Right lobe of liver (tissue), 6 donors: ENCODE measurements around the gene HARS1. TPM values are rescaled to one million over a fixed set of nuclear protein-coding genes. Genes with fewer than 3 reads are reported as not detected.

Experiments
- ATAC-seq, 4 donors: fragments of 200-7000 bp; cut with Tn5 transposase; one replicate each; pipeline ENCODE4 v1.9.1; 2020; ENCODE audit warnings: mild to moderate bottlenecking in 4 of 4, moderate library complexity in 4 of 4
- DNase-seq, 3 donors: peaks; one replicate each; pipeline ENCODE4 v3.0.0-alpha.2; 2020
- H3K27ac ChIP-seq, 3 donors: fragments of 200-600 bp; one replicate each; pipeline ENCODE4 v1.8.0; 2022
- H3K27me3 ChIP-seq, 2 donors: fragments of 200-600 bp; one replicate each; pipeline ENCODE4 v1.8.0; 2022
- H3K36me3 ChIP-seq, 4 donors: fragments of 200-600 bp; sonication (generic) in 1 of 4; one replicate each; pipeline versions ENCODE4 v1.5.1 to v1.8.0; 2017 to 2022; ENCODE audit warnings: control low read depth in 1 of 4
- H3K4me1 ChIP-seq, 4 donors: fragments of 200-600 bp; sonication (generic) in 1 of 4; one replicate each; pipeline versions ENCODE4 v1.5.1 to v1.8.0; 2017 to 2022; ENCODE audit warnings: control low read depth in 1 of 4
- H3K4me3 ChIP-seq, 3 donors: fragments of 200-600 bp; one replicate each; pipeline ENCODE4 v1.8.0; 2022
- H3K9me3 ChIP-seq, 4 donors: fragments of 200-600 bp; sonication (generic) in 1 of 4; one replicate each; pipeline versions ENCODE4 v1.5.1 to v1.8.0; 2017 to 2022; ENCODE audit warnings: control low read depth in 1 of 4
- POLR2A ChIP-seq: fragments of 450-650 bp; IDR thresholded peaks from one replicate; pipeline ENCODE4 v1.6.1; 2017; ENCODE audit warnings: antibody characterized with exemption, mild to moderate bottlenecking
- WGBS: methylation state at CpG from one replicate; pipeline ENCODE4 v1.1.6; 2018; ENCODE audit warnings: low coverage, low lambda C conversion rate; ENCODE audit not compliant: insufficient coverage; ENCODE audit errors: missing lambda C conversion rate; 5-methylcytosine and 5-hydroxymethylcytosine counted together
- intact Hi-C, 2 donors: fragments of 100-400 bp; cut with DNase I; formaldehyde crosslinking; loops; one replicate each; pipeline versions ENCODE4 v1.11.2 to v1.14.1; 2022
- long read RNA-seq: library from polyadenylated mRNA; unstranded; transcript quantifications from one replicate; pipeline ENCODE4 v2.0.0, GENCODE V29; 2019
- total RNA-seq, 6 experiments: library from RNA; depleted of rRNA in 2 of 6; stranded (reverse); fragments of >200 nt in 2 of 6; fragmentation: NEBNext Ultra II Directional in 3 of 6; extraction: Animal tissue kit (Norgen Biotek cat#: 25700) in 3 of 6; gene quantifications; one replicate each; pipeline versions ENCODE4 v1.1.0 to v1.2.4, GENCODE V29; 2016 to 2023
- TF ChIP-seq, protein P1 (sequence below), 4 donors: fragments of 200-600 bp in 3 of 4; fragments of 450-650 bp in 1 of 4; IDR thresholded peaks; one replicate each; pipeline versions ENCODE4 v1.5.1 to v1.8.0; 2016 to 2022; ENCODE audit warnings: antibody characterized with exemption in 4 of 4, mild to moderate bottlenecking in 2 of 4
- donor health status: DM: no; HTN: yes; CAD: no.
- donor health status: DM: no; HTN: no; CAD: no.
- donor health status: DM: no; HTN: no; CAD: no.
- donor health status: DM: no; HTN: yes; CAD: no.
- donor health status: DM: no; HTN: yes; CAD: no.

Gene HARS1, protein sequence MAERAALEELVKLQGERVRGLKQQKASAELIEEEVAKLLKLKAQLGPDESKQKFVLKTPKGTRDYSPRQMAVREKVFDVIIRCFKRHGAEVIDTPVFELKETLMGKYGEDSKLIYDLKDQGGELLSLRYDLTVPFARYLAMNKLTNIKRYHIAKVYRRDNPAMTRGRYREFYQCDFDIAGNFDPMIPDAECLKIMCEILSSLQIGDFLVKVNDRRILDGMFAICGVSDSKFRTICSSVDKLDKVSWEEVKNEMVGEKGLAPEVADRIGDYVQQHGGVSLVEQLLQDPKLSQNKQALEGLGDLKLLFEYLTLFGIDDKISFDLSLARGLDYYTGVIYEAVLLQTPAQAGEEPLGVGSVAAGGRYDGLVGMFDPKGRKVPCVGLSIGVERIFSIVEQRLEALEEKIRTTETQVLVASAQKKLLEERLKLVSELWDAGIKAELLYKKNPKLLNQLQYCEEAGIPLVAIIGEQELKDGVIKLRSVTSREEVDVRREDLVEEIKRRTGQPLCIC
- 10 to 100 TPM; 22.8 to 46.6 (median 37.0) TPM for total RNA-seq
- long read RNA-seq, transcript HARS-215 (13 exons, 1,945 nt), result major isoform, 10 of 14 reads
- long read RNA-seq, partial matches to known transcripts, result 3 of 14 reads
- long read RNA-seq, other reads (novel, unspliced or antisense), result 1 of 14 reads

DNA sequence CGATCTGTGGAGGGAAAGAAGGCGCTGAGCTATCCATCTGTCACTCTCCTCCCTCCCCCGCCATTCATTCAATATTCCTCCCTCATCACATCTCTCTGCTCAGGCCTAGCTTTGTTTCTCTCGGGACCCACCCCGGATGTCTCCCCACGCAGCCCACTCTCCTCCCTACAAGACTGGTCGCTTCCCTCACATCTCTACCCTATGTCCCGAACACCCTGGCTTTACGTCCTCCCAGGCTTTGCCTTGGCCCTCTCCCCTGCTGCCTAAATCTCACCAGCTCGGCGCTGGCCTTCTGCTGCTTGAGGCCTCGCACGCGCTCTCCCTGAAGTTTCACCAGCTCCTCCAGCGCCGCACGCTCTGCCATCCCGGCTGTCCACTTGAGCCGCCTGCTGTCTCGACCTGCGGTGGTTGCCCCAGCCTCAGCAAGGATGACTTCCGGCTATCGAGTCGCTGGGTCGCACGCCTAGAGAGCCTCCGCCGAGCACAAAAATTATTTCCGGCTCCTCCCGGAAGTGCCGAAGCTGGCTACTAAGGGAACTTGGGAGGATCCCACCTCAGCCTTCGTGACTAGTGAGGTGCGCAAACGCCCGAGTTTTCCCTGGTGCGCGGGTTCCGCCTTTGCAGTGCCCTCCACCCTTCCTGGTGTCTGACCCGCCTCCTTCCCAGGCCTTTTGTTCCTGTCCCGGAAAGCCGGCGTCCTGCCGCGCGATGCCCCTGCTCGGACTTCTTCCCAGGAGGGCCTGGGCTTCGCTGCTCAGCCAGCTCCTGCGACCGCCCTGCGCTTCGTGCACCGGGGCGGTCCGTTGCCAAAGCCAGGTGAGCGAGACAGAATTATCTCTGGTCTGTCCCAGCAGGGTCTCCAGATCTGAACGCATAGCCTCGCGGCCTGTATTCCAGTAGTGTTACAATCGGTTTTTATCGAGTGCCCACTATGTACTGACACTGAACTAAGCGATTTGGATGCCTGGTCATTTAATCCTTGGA lies at the start of gene HARS1, which contains the start of gene HARS2:
TSS of gene HARS1 (minus strand) at position 430 of the 984 bp plus-strand sequence. CDS start at position 364, 66 bp downstream.
TSS of gene HARS2 (plus strand) at position 515 of the 984 bp plus-strand sequence. CDS start at position 709, 194 bp downstream.
- ATAC-seq, result peak; percentile 98
- TF ChIP-seq, protein P1, sequence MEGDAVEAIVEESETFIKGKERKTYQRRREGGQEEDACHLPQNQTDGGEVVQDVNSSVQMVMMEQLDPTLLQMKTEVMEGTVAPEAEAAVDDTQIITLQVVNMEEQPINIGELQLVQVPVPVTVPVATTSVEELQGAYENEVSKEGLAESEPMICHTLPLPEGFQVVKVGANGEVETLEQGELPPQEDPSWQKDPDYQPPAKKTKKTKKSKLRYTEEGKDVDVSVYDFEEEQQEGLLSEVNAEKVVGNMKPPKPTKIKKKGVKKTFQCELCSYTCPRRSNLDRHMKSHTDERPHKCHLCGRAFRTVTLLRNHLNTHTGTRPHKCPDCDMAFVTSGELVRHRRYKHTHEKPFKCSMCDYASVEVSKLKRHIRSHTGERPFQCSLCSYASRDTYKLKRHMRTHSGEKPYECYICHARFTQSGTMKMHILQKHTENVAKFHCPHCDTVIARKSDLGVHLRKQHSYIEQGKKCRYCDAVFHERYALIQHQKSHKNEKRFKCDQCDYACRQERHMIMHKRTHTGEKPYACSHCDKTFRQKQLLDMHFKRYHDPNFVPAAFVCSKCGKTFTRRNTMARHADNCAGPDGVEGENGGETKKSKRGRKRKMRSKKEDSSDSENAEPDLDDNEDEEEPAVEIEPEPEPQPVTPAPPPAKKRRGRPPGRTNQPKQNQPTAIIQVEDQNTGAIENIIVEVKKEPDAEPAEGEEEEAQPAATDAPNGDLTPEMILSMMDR (IDR thresholded peaks at IDR 0.05), result no peak
- peak; percentile 78 for TF ChIP-seq POLR2A
- DNase-seq, result peak; percentile 90 to 94 (median 93)
- H3K36me3 ChIP-seq, result peaks cover 0 to 44% (median 14%) of the 10 kb centered on the region in 4 donors
- intact Hi-C loops, result no loop called here
- H3K4me3 ChIP-seq, result peak within 1 kb of the TSS; percentile 62 to 83 (median 82)
- H3K27me3 ChIP-seq, result no peaks in the 10 kb centered on the region
- peaks cover 0 to 14% (median 7%) of the 10 kb centered on the region in 4 donors for H3K4me1 ChIP-seq
- peak within 1 kb of the TSS; percentile 56 to 59 (median 56) for H3K27ac ChIP-seq
- H3K9me3 ChIP-seq, result no peaks in the 10 kb centered on the region
- 0% methylated on average over 39 of the region's 61 CpGs for WGBS

DNA sequence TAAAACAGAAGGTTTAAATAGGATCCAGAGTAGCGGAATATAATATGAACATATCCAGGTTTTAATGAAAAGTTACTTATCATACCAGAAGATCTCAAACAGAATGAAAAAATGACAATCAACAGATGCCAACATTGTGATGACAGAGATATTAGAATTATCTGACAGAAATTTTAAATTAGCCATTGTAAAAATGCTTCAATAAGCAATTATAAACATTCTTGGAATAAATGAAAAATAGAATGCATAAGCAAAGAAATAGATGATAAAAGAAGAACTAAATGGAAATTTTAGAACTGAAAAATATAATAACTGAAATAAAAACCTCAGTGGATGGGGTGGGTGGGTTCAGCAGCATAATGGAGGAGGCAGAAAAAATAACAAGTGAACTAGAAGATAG lies 46.3 kb upstream of the HARS1 start:
- ATAC-seq, result no peak
- intact Hi-C loops, result no loop called here
- Histone ChIP-seq H3K4me3 (no peak overlapping the region), H3K9me3 (no peaks in the 10 kb centered on the region), H3K27ac (no peak overlapping the region), H3K36me3 (no peaks in the 10 kb centered on the region), H3K4me1 (no peaks in the 10 kb centered on the region), H3K27me3 (no peaks in the 10 kb centered on the region)
- TF ChIP-seq POLR2A, result no peak
- TF ChIP-seq, protein P1 (IDR thresholded peaks at IDR 0.05), result no peak
- 75% methylated on average over 1 of the region's 1 CpG for WGBS
- DNase-seq, result no peak

DNA sequence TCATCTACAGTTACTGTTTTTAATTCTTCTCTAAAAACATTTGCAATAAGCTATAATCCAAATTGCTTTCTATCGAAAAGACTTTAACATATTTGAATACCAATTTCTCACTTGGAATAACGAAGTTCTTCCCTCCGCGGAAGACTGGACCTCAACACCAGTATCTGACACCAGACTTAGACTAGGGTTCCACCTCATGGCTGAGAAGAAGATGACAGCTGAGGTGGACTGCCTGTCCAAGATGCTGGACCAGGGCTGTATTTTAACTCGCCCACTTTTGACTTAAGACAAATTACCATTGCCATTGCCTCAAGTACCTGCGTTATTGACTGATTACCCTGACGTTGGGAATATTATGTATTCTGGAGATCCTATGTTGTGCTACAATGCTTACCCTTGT lies 43.2 kb upstream of the HARS1 start:
- H3K4me1 ChIP-seq, result no peaks in the 10 kb centered on the region
- no peaks in the 10 kb centered on the region for H3K9me3 ChIP-seq
- no peaks in the 10 kb centered on the region for H3K36me3 ChIP-seq
- H3K27ac ChIP-seq, result no peak overlapping the region
- no peak for DNase-seq
- 35% methylated on average over 7 of the region's 7 CpGs for WGBS
- H3K27me3 ChIP-seq, result no peaks in the 10 kb centered on the region
- no peak overlapping the region for H3K4me3 ChIP-seq
- TF ChIP-seq, protein P1 (IDR thresholded peaks at IDR 0.05), result peak; percentile 37 to 55 (median 47)
- TF ChIP-seq POLR2A, result no peak
- peak; percentile 80 to 88 (median 82) for ATAC-seq
- intact Hi-C loops, result no loop called here

DNA sequence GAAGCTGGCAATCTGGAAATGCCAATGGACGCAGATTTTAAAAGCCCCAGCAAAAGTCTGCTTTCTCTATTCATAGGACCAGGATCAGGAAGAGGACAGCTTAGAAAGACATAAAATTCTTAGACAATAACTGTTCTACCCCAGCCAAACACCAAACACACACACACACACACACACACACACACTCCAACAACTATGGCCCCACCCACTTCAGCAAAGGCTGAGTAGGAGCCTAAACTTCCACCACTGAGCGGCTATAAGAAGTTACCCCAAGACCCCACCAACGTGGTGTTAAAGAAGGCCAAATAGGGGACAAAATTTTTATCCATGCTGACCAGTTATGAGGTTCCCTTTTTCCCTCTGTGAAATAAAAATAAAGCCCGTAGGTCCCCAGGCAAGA lies 41.9 kb upstream of the HARS1 start:
- Histone ChIP-seq H3K27ac (no peak overlapping the region), H3K4me1 (no peaks in the 10 kb centered on the region), H3K4me3 (no peak overlapping the region), H3K36me3 (no peaks in the 10 kb centered on the region), H3K9me3 (no peaks in the 10 kb centered on the region), H3K27me3 (no peaks in the 10 kb centered on the region)
- TF ChIP-seq, protein P1 (IDR thresholded peaks at IDR 0.05), result no peak
- no peak for TF ChIP-seq POLR2A
- no peak for ATAC-seq
- 31% methylated on average over 3 of the region's 4 CpGs for WGBS
- no peak for DNase-seq
- intact Hi-C loops, result no loop called here
